ENCODE measurements around the gene REV3L. TPM values are rescaled to one million over a fixed set of nuclear protein-coding genes. Genes with fewer than 3 reads are reported as not detected.
A peak's percentile ranks its signal among the peaks of the same experiment; 100 is the strongest.
"Not testable (repeated sequence)": the region's sequence is repeated elsewhere in the genome, so short reads cannot be mapped to it uniquely, and the experiment has no call there.

Gene REV3L
- total RNA-seq, 1 donor from 2014 or later = 11.7 TPM

- DNase-seq (ENCODE audit: low spot score) (no peak), ATAC-seq (peak; percentile 13)
These were observed 176.7 kb downstream of the REV3L start for GRCh38 chr6:111306104-111306888.

- ATAC-seq = peak; percentile 57
- DNase-seq (ENCODE audit: low spot score) = no peak
These were observed 181.1 kb downstream of the REV3L start for GRCh38 chr6:111301946-111302345.

- not testable (repeated sequence) for DNase-seq (ENCODE audit: low spot score); ATAC-seq
These were observed 181.8 kb downstream of the REV3L start for GRCh38 chr6:111300938-111301800.

GRCh38 chr6:111297776-111298175 is 185.2 kb downstream of the REV3L start:
- DNase-seq (ENCODE audit: low spot score) (no peak), ATAC-seq (no peak)

- no peak for ATAC-seq
- no peak for DNase-seq (ENCODE audit: low spot score)
These were observed 188.5 kb downstream of the REV3L start for GRCh38 chr6:111294374-111294967.

- ATAC-seq (no peak), DNase-seq (ENCODE audit: low spot score) (no peak)
These were observed 191.4 kb downstream of the REV3L start for GRCh38 chr6:111291336-111292259.

GRCh38 chr6:111290689-111291335 is 192.2 kb downstream of the REV3L start:
- not testable (repeated sequence) for DNase-seq (ENCODE audit: low spot score); ATAC-seq

- not testable (repeated sequence) for DNase-seq (ENCODE audit: low spot score); ATAC-seq
These were observed 198.7 kb downstream of the REV3L start for GRCh38 chr6:111284356-111284755.

GRCh38 chr6:111283707-111284106 is 199.3 kb downstream of the REV3L start:
- ATAC-seq (no peak), DNase-seq (ENCODE audit: low spot score) (no peak)

- DNase-seq (ENCODE audit: low spot score) (no peak), ATAC-seq (no peak)
These were observed 200.5 kb downstream of the REV3L start for GRCh38 chr6:111282515-111282914.

GRCh38 chr6:111280445-111280955 is 202.5 kb downstream of the REV3L start:
- ATAC-seq (no peak), DNase-seq (ENCODE audit: low spot score) (no peak)

- ATAC-seq = peak; percentile 82
- DNase-seq (ENCODE audit: low spot score) = peak; percentile 67
These were observed 204.3 kb downstream of the REV3L start for GRCh38 chr6:111278731-111279130.

- peak; percentile 73 for DNase-seq (ENCODE audit: low spot score)
- ATAC-seq = peak; percentile 72
These were observed 205.2 kb downstream of the REV3L start for GRCh38 chr6:111277819-111278218.

- no peak for ATAC-seq
- no peak for DNase-seq (ENCODE audit: low spot score)
These were observed 206.3 kb downstream of the REV3L start for GRCh38 chr6:111276736-111277135.

- DNase-seq (ENCODE audit: low spot score) (no peak), ATAC-seq (peak; percentile 67)
These were observed 206.7 kb downstream of the REV3L start for GRCh38 chr6:111276335-111276734.

- ATAC-seq (no peak), DNase-seq (ENCODE audit: low spot score) (no peak)
These were observed 208.3 kb downstream of the REV3L start for GRCh38 chr6:111274593-111275217.

GRCh38 chr6:111270121-111270520 is 212.9 kb downstream of the REV3L start:
- ATAC-seq (no peak), DNase-seq (ENCODE audit: low spot score) (no peak)

- ATAC-seq = no peak
- DNase-seq (ENCODE audit: low spot score) = no peak
These were observed 213.5 kb downstream of the REV3L start for GRCh38 chr6:111269401-111269970.

All from left lobe of liver (tissue), 2 donors.